NCI-H2196 (cell line): ENCODE measurements around the gene SLC8B1.

Experiments
- DNase-seq: peaks from one replicate; lab custom pipeline; 2025; ENCODE audit not compliant: unreplicated experiment; lab: John Stamatoyannopoulos, UW

The SLC8B1 gene

DNA sequence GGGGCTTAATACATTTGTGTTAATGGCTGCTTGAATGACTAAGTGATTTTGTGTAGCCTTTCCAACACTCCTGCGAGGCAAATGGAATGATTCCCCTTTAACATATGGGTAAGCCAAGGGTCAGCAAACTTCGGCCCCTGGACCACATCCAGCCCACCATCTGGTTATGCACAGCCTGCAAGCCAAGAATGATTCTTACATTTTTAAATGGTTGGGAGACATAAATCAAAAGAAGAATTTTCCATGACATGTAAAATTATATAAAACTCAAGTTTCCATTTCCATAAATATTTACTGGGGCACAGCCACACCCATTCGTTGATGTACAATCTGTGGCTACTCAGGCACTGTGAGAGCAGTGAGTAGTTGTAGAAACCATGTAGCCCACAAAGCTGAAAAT lies 9.0 kb downstream of the SLC8B1 start:
- DNase-seq, result no peak

GRCh38 chr12:113322343-113322742 lies 12.6 kb downstream of the SLC8B1 start:
- no peak for DNase-seq

DNA sequence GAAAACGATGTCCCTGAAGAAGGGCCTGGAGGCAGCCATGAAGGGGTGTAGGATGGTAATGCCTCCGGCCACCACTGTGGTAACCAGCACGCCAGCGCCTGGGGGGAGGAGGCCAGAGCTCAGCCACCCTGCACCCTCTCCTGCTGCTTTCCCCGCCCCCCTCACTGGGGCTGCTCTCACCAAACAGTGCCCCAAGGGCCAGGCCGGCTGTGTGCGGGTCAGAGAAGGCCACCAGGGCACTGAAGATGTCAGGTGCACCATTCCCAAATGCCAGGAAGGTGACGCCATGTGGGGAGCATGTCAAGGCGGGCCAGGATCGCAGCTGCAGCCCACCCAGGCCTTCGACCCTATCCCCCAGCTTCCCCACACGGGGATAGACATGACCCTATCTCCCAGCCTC lies 14.5 kb downstream of the SLC8B1 start:
- DNase-seq, result no peak

DNA sequence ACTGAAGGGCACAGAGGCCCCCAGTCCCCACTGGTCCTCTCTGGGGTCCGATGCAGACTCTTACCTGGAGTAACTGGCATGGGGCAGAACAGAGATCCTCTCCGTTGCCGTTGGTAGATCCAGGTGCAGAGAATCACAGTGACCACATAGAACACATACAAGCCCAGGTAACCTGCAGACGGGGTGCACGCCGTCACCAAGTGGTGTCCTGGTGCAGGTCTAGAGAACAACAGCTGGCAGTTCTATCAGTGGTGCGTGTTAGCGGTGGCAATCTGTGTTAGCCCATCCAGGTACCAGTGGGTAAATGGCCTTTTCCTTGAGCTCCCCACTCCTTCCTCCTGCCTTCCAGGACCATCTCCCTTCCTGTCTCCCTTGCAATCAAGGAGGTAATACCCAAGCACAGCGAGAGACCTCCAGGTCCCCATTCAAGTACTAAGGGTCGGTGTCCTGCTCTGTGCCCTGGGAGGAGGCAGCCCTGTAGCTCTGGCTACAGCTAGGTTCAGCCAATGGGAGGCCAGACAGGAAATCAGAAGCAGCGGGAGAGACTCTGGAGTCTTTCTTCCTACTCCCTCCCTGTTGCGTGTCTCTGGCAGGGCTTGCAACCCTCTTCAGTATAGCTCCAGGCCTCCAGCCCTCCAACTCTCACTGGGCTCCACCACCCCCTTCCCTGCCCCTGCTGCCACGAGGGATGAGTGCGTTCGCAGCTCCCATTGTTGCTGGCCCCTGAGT lies 15.8 kb downstream of the SLC8B1 start:
- DNase-seq, result no peak

- DNase-seq, result no peak
Observed at GRCh38 chr12:113318046-113318656, 16.8 kb downstream of the SLC8B1 start.

DNA sequence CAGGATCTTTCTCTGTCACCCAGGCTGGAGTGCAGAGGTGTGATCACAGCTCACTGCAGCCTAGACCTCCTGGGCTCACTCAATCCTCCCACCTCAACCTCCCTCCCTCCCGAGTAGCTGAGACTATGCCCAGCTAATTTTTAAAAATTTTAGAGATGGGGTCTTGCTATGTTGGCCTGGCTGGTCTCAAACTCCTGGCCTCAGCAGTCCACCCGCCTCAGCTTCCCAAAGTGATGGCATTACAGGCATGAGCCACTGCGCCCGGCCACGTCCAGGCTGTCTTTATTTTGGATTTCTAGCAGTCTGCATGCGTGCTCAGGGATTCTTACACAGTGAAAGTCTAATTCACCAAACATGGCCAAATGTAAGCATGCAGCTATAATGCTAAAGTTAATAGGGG lies 17.8 kb downstream of the SLC8B1 start:
- no peak for DNase-seq

DNA sequence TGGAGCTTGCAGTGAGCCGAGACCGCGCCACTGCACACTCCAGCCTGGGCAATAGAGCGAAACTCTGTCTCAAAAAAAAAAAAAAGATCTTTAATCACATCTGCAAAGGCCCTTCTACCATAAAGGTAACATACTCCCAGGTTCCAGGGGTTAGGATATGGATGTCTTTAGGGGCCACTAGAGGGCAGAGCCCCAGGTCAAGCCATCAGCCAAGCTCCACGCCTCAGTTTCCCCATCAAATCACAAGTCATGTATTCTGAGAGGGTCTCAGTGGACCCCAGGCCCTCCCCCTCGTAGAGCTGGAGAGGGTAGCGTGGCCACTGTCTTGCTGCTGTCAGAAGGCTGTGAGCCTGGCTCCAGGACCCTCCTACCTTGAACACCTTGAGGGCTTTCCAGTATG lies 18.8 kb downstream of the SLC8B1 start:
- no peak for DNase-seq

GRCh38 chr12:113315358-113315757 lies 19.6 kb downstream of the SLC8B1 start:
- no peak for DNase-seq

DNA sequence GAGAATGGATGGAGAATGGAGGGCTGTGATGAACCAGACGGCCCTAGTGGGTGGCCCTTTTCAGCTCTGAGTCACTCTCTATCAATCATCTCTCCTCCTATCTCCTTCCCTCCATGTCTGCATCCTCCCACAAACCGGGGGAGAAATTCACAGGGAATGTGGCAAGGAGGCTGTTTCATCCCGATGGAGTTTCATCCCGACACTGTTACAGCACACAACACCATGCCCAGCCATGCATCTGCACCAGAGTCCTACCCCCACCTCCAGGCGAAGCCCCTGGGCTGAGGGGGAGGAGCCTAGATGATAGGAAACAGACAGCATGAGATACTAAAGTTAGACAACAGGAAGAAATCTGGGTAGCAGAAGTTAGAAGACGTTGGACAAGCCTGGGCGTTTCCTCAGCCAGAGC lies 20.8 kb downstream of the SLC8B1 start:
- no peak for DNase-seq

- no peak for DNase-seq
Observed at GRCh38 chr12:113310489-113310888, 24.4 kb downstream of the SLC8B1 start.

- DNase-seq, result peak; percentile 25
Observed at GRCh38 chr12:113306382-113306781, 28.5 kb downstream of the SLC8B1 start.

DNA sequence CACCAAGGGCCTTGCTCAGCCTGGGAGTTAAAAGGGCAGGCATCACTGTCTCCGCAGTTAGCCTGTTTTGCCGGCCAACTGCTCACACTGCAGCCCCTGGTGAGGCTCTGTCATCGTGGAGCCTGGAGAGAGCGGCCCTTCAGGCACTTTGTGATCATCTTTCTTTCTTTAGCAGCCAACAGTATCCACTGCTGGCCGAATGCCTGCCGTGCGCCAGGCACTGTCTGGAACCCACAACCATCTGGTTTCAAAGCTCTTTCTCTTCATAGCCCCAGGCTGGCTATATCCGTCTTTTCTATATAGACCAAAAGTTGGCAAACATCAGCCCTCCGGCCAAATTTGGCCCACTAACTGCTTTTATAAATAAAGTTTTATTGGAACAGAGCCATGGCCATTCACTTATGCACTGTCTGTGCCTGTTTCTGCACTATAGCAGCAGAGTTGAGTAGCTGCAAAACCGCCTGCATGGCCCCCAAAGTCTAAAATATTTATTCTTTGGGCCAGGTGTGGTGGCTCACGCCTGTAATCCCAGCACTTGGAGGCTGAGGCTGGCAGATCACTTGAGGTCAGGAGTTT lies 29.5 kb downstream of the SLC8B1 start:
- no peak for DNase-seq

GRCh38 chr12:113302886-113303640 lies 31.8 kb downstream of the SLC8B1 start:
- no peak for DNase-seq

GRCh38 chr12:113302466-113302865 lies 32.4 kb downstream of the SLC8B1 start:
- no peak for DNase-seq

DNA sequence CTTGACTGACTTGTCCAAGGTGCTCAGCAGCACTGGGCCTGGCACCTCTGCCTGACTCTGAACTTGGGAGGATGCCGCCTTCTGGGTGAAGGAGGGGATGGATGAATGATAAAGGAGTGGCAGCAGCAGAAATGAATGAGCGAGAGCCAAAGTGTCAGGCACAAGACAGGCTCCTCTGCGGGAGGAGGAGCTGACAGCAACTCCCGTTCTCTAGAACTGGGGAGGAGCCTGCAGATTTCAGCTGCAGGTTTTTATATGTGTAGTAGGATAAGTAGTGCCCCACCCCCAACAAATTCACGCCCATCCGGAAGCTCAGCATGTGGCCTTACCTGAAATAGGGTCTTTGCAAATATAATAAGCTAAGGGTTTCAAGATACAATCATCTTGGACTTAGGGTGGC lies 33.1 kb downstream of the SLC8B1 start:
- DNase-seq, result no peak

DNA sequence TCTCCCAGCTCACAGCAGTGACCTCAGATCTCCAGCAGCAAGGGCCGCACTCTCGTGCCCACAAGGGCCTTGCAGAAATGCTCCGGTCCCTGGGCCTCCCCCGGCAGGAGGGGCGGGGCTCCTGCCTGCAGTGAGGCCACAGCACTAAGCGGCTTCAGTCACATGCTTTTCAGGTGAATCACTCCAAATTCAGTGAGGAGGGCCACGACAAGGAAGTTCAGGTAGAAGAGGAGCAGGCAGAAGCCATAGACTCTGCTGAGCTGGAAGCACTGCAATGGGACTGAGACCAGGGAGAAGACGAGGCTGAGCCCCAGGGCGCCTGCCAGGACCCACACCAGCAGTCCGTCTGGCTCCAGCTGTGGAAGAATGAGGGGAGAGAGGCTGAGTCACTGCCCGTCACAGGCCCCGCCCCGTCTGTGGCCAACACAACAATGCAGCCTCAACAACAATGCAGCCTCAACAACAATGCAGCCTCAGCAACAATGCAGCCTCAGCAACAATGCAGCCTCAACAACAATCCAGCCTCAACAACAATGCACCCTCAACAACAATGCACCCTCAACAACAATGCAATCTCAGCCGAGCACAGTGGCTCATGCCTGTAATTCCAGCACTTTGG lies 35.2 kb downstream of the SLC8B1 start:
- DNase-seq, result peak; percentile 24

DNA sequence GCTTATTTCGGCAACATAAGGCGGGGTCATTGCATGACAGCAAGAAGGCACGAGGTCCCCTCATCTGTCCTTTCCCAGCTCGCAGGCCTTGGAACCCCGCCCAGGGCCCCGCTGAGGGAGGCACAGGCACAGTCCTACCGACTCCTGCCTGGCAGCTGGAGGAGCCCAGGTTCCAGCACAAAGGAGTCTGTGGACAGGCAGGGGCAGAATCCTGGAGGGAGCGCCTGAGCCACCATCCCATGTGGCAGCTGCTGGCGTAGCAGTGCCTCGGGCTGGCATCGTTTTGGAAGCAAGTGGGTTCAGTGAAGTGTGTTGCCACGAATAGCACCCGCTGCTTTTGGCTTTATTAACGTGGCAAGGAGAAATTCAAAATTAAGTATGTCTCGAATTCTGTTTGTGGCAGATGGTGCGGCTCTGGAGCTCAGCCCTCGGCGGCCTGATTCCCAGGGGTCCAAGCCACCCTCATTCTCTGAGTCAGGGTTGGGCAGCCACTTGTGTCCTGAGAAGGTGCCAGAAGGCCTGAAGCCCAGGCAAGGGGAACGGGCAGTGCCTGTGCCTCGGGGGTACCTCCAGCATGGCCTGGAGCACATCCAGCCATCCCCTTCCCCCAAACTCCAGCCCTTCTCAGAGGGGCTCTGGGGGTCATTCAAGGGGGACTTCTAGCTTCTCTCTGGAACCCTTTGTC lies 35.9 kb downstream of the SLC8B1 start:
- no peak for DNase-seq

GRCh38 chr12:113298472-113298817 lies 36.5 kb downstream of the SLC8B1 start:
- no peak for DNase-seq

DNA sequence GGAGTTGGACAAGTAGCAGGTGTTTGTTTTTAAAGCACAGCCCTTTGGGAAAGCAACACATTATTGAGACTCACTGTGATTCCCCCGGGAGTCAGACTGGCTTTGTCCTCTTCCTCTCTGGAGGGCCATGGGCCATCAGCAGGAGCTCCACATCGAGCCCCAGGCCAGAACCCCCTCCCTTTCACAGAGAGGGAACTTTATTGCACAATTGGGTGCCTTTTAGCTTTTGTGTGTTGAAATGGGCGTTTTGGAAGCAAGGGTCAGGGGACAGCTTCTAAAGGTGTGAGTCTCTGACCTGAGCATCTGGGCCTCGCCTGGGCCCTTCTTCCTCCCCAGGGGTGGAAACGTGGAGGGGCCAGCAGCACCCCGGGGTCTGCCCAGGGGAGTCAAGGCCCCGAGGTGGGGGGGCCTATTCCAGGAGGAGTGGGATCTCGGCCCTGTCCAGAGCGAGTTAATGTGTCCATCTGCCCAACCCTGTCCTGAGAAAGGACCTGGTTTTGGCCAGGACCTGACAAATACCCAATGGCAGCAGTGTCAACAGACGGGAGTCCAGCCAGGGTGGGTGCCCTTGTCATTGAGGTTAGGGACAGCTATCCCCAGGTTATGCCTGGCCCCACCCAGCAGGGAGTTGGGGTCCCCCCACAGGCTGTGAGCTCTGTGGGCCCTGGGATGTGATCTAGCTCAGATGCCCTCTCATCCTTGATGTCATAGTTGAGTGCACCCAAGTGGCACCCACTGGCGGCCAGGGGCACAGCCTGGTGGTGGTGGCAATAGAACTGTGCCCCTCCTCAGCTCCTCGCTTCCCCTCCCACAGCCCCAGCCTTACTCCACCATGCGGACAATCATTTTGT lies 37.1 kb downstream of the SLC8B1 start:
- DNase-seq, result no peak

DNA sequence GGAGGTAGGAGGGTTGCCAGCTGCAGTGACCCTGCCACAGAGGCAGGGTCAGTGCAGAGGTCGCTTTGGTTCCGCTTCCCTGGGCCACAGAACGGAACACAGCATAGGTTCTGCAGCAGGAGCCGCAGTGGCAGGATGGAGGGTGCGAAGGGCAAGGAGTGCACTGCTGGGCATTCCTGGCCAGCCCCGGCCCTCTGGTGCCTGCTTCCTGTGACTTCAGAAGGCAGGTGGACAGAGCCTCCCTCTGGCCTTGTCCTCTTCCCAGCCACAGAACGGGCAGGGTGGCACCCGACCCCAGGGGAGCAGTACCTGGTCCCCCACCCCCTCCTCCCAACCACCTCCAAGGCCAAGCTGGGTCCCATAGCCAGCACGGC lies 37.7 kb downstream of the SLC8B1 start:
- DNase-seq, result no peak
